Measurements from ENCODE around the gene LTBP2.

Gene LTBP2

GRCh38 chr14:74610866-74611649 lies 979 bp downstream of the LTBP2 start:
- DNase-seq: no peak

- no peak for DNase-seq
These were observed 1.7 kb downstream of the LTBP2 start for GRCh38 chr14:74610199-74610865.

GRCh38 chr14:74609721-74610120 lies 2.3 kb downstream of the LTBP2 start:
- DNase-seq: no peak

GRCh38 chr14:74608959-74609611 lies 3.0 kb downstream of the LTBP2 start:
- DNase-seq: peak; percentile 87

GRCh38 chr14:74606727-74607126 lies 5.3 kb downstream of the LTBP2 start:
- no peak for DNase-seq

- no peak for DNase-seq
These were observed 6.4 kb downstream of the LTBP2 start for GRCh38 chr14:74605531-74606223.

- no peak for DNase-seq
These were observed 7.1 kb downstream of the LTBP2 start for GRCh38 chr14:74604911-74605310.

GRCh38 chr14:74604157-74604556 lies 7.9 kb downstream of the LTBP2 start:
- DNase-seq: no peak

- no peak for DNase-seq
These were observed 10.1 kb downstream of the LTBP2 start for GRCh38 chr14:74601982-74602381.

GRCh38 chr14:74599946-74600345 lies 12.1 kb downstream of the LTBP2 start:
- no peak for DNase-seq

- no peak for DNase-seq
These were observed 12.7 kb downstream of the LTBP2 start for GRCh38 chr14:74599321-74599761.

- DNase-seq: no peak
These were observed 15.1 kb downstream of the LTBP2 start for GRCh38 chr14:74596741-74597450.

- no peak for DNase-seq
These were observed 16.9 kb downstream of the LTBP2 start for GRCh38 chr14:74595006-74595735.

GRCh38 chr14:74594606-74595005 lies 17.4 kb downstream of the LTBP2 start:
- no peak for DNase-seq

GRCh38 chr14:74594029-74594428 lies 18.0 kb downstream of the LTBP2 start:
- DNase-seq: no peak

GRCh38 chr14:74593241-74593953 lies 18.6 kb downstream of the LTBP2 start:
- no peak for DNase-seq

- DNase-seq: no peak
These were observed 19.4 kb downstream of the LTBP2 start for GRCh38 chr14:74592476-74593201.

GRCh38 chr14:74591899-74592298 lies 20.1 kb downstream of the LTBP2 start:
- DNase-seq: no peak

- DNase-seq: no peak
These were observed 20.6 kb downstream of the LTBP2 start for GRCh38 chr14:74591394-74591793.

GRCh38 chr14:74589291-74589879 lies 22.7 kb downstream of the LTBP2 start:
- DNase-seq: no peak

All from CD4-positive, alpha-beta T cell treated with Interleukin-21 for 1 hour (primary cell).